BE2C (cell line): Measurements from ENCODE around the gene PRC1.
A peak's percentile ranks its signal among the peaks of the same experiment; 100 is the strongest.

Experiments
- DNase-seq: peaks from one replicate; pipeline ENCODE4 v3.0.0-alpha.2; 2020
- H3K27me3 ChIP-seq: fragments of 250-450 bp; sonication (Bioruptor Pico); 2 replicates; pipeline ENCODE4 v1.5.1; 2020; ENCODE audit warnings: mild to moderate bottlenecking
- H3K36me3 ChIP-seq: fragments of 250-450 bp; sonication (Bioruptor Pico); 2 replicates; pipeline ENCODE4 v1.5.1; 2020; ENCODE audit warnings: mild to moderate bottlenecking
- H3K4me1 ChIP-seq: fragments of 250-450 bp; sonication (Bioruptor Pico); 2 replicates; pipeline ENCODE4 v1.5.1; 2020
- H3K4me3 ChIP-seq: 2 replicates; pipeline ENCODE4 v1.5.1; 2011; ENCODE audit warnings: low read depth, low read length
- H3K9me3 ChIP-seq: fragments of 250-450 bp; sonication (Bioruptor Pico); 2 replicates; pipeline ENCODE4 v1.5.1; 2020
- CTCF ChIP-seq: IDR thresholded peaks from 2 replicates; pipeline ENCODE4 v1.5.1; 2012; ENCODE audit warnings: mild to moderate bottlenecking, low read depth, low read length

The PRC1 gene

GRCh38 chr15:90956274-90957030 is 37.9 kb downstream of the PRC1 start:
- peak; percentile 92 for DNase-seq
- Histone ChIP-seq H3K27me3 (no peaks in the 10 kb centered on the region), H3K4me3 (peak overlapping the region; percentile 85), H3K4me1 (peaks cover 10% of the 10 kb centered on the region), H3K36me3 (peaks cover 31% of the 10 kb centered on the region), H3K9me3 (no peaks in the 10 kb centered on the region)
- peak; percentile 91 for TF ChIP-seq CTCF

GRCh38 chr15:90955624-90956273 is 38.6 kb downstream of the PRC1 start:
- Histone ChIP-seq H3K4me3 (peak overlapping the region; percentile 85), H3K4me1 (peaks cover 10% of the 10 kb centered on the region), H3K36me3 (peaks cover 24% of the 10 kb centered on the region), H3K27me3 (no peaks in the 10 kb centered on the region), H3K9me3 (no peaks in the 10 kb centered on the region)
- TF ChIP-seq CTCF: no peak
- DNase-seq: no peak

GRCh38 chr15:90954712-90955623 is 39.4 kb downstream of the PRC1 start, which contains the start of gene RCCD1:
Gene RCCD1, plus strand, starts transcription at chr15:90954884. Its CDS starts 1,851 bp downstream, at chr15:90956735.
- H3K9me3 ChIP-seq: no peaks in the 10 kb centered on the region
- DNase-seq: peak; percentile 96
- H3K4me3 ChIP-seq: peak within 1 kb of the TSS; percentile 85
- no peaks in the 10 kb centered on the region for H3K27me3 ChIP-seq
- peaks cover 10% of the 10 kb centered on the region for H3K4me1 ChIP-seq
- TF ChIP-seq CTCF: no peak
- H3K36me3 ChIP-seq: peaks cover 23% of the 10 kb centered on the region

- H3K4me3 ChIP-seq: peak overlapping the region; percentile 85; the same call in 1 of the 2 replicates
- H3K27me3 ChIP-seq: no peaks in the 10 kb centered on the region
- peaks cover 31% of the 10 kb centered on the region for H3K36me3 ChIP-seq
- TF ChIP-seq CTCF: no peak
- no peaks in the 10 kb centered on the region for H3K9me3 ChIP-seq
- peaks cover 10% of the 10 kb centered on the region for H3K4me1 ChIP-seq
- DNase-seq: no peak
Observed at GRCh38 chr15:90953947-90954711, 40.2 kb downstream of the PRC1 start.

- Histone ChIP-seq H3K36me3 (peaks cover 36% of the 10 kb centered on the region), H3K4me1 (peaks cover 10% of the 10 kb centered on the region)
Observed at GRCh38 chr15:90952901-90953677, 41.2 kb downstream of the PRC1 start.

More at GRCh38 chr15:90952901-90953677, 41.2 kb downstream of the PRC1 start:
- Histone ChIP-seq H3K27me3 (no peaks in the 10 kb centered on the region), H3K4me3 (no peak overlapping the region), H3K9me3 (no peaks in the 10 kb centered on the region)
- DNase-seq: no peak
- no peak for TF ChIP-seq CTCF
